ENCODE measurements around the gene TDRD5. TPM values are rescaled to one million over a fixed set of nuclear protein-coding genes. Genes with fewer than 3 reads are reported as not detected.

Gene TDRD5
- total RNA-seq, 1 donor from 2014 or later: 0.12 TPM

DNA sequence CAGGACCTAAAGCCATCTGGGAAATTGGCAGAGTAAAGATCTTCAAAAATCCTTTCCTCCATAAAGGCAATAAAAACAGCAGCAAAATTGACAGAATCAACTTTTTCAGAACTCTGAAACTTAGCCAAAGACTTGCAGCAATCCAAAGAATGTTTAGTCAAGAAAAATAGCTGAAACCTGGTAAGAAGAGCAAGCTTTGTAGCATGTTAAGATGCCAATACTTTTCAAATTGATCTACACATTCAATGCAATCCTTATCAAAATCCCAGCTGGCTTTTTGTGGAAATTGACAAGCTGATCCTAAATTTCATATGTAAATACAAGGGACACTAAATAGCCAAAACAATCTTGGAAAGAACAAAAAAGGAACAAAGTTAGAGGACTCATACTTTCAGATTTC, 127.6 kb downstream of the TDRD5 start:
- TF ChIP-seq, protein P1, sequence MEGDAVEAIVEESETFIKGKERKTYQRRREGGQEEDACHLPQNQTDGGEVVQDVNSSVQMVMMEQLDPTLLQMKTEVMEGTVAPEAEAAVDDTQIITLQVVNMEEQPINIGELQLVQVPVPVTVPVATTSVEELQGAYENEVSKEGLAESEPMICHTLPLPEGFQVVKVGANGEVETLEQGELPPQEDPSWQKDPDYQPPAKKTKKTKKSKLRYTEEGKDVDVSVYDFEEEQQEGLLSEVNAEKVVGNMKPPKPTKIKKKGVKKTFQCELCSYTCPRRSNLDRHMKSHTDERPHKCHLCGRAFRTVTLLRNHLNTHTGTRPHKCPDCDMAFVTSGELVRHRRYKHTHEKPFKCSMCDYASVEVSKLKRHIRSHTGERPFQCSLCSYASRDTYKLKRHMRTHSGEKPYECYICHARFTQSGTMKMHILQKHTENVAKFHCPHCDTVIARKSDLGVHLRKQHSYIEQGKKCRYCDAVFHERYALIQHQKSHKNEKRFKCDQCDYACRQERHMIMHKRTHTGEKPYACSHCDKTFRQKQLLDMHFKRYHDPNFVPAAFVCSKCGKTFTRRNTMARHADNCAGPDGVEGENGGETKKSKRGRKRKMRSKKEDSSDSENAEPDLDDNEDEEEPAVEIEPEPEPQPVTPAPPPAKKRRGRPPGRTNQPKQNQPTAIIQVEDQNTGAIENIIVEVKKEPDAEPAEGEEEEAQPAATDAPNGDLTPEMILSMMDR (IDR thresholded peaks at IDR 0.05; ENCODE audit: unreplicated experiment): no peak
- Mint-ChIP-seq H3K27me3 (no peaks in the 10 kb centered on the region), H3K9me3 (ENCODE audit: low read depth) (peaks cover 52% of the 10 kb centered on the region), H3K4me3 (ENCODE audit: low read depth) (no peak overlapping the region), H3K27ac (no peak overlapping the region), H3K36me3 (ENCODE audit: insufficient read depth) (peaks cover 6% of the 10 kb centered on the region), H3K4me1 (ENCODE audit: low read depth) (no peaks in the 10 kb centered on the region)
- DNase-seq (ENCODE audit: low spot score, unreplicated experiment): no peak

DNA sequence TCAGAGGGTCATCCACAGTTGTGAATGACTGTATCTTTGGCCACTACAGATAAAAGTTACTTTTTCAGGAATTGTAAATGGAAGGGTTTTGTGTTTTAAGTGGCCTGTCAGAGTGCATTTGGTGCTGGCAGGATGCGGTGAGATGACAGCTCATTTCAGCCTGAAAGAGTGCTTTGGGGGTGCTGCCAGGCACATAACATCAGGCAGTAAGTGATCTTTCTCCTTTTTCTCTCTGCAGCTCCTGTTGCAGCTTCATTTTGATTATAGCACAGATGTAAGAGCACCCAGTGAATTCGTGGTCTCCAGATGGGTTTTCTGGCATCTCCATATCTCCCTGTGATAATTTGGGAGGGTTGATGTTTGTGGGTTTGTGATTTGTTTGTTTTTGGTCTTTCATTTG, 136.6 kb downstream of the TDRD5 start:
- Mint-ChIP-seq H3K36me3 (ENCODE audit: insufficient read depth) (no peaks in the 10 kb centered on the region), H3K4me1 (ENCODE audit: low read depth) (no peaks in the 10 kb centered on the region), H3K27ac (no peak overlapping the region), H3K27me3 (peaks cover 16% of the 10 kb centered on the region), H3K9me3 (ENCODE audit: low read depth) (no peaks in the 10 kb centered on the region), H3K4me3 (ENCODE audit: low read depth) (no peak overlapping the region)
- DNase-seq (ENCODE audit: low spot score, unreplicated experiment): no peak
- TF ChIP-seq, protein P1 (IDR thresholded peaks at IDR 0.05; ENCODE audit: unreplicated experiment): no peak

DNA sequence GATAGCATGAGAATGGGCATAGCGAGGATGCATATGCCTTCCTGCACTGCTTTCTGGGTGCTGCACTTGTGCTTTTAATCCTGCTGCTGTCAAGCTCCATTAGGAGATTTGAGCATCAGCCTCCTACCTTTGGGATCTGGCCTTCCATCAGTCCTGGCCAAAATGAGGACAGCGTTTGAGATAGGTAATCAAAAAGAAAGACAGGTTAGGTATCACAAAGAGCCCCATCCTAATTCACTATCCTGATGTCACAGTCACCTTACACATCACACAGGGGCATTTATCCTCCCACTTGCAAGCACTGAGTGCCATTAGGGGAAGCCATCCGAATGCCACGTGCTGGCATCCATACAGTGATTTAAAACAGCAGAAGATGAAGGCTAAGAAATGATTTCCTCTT, 138.2 kb downstream of the TDRD5 start:
- Mint-ChIP-seq H3K36me3 (ENCODE audit: insufficient read depth) (no peaks in the 10 kb centered on the region), H3K27me3 (peaks cover 16% of the 10 kb centered on the region), H3K9me3 (ENCODE audit: low read depth) (no peaks in the 10 kb centered on the region), H3K4me1 (ENCODE audit: low read depth) (no peaks in the 10 kb centered on the region), H3K4me3 (ENCODE audit: low read depth) (no peak overlapping the region), H3K27ac (no peak overlapping the region)
- TF ChIP-seq, protein P1 (IDR thresholded peaks at IDR 0.05; ENCODE audit: unreplicated experiment): no peak
- DNase-seq (ENCODE audit: low spot score, unreplicated experiment): no peak

DNA sequence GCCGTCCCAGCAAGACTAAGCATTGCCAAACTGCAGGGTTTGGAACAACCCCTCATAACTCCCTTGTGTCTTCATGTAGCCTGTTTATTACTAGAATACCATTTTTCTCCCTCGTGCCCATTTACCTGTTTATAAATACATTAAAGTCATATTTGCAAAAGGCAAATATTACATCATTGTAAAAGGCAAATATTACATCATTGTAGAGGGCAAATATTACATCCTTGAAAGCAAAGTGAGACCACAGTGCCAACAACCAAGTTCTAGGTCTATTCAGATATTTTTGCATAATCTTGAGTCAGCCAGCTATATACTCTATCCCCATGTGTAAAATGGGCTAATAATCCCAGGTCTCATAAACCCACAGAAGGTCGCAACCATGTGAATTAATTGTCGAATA, 140.0 kb downstream of the TDRD5 start:
- Mint-ChIP-seq H3K27ac (no peak overlapping the region), H3K36me3 (ENCODE audit: insufficient read depth) (no peaks in the 10 kb centered on the region), H3K27me3 (peaks cover 21% of the 10 kb centered on the region), H3K4me1 (ENCODE audit: low read depth) (no peaks in the 10 kb centered on the region), H3K9me3 (ENCODE audit: low read depth) (no peaks in the 10 kb centered on the region), H3K4me3 (ENCODE audit: low read depth) (no peak overlapping the region)
- TF ChIP-seq, protein P1 (IDR thresholded peaks at IDR 0.05; ENCODE audit: unreplicated experiment): no peak
- no peak for DNase-seq (ENCODE audit: low spot score, unreplicated experiment)

Other genes starting within 250 kb of the TDRD5 start
- gene AXDND1, start 225.9 kb upstream of the TDRD5 start, total RNA-seq: 2.0 and 2.5 TPM in 2 replicates
- gene NPHS2, start 15.9 kb upstream of the TDRD5 start, total RNA-seq: 0.18 TPM in 1 of 2 replicates, not detected in the other
- 1.1 and 1.5 TPM in 2 replicates for gene FAM163A, start 151.5 kb downstream of the TDRD5 start, total RNA-seq